DOHH2 (cell line): ENCODE data around the gene ATP5F1E.

Experiments
- H3F3A ChIP-seq: fragments of 200-600 bp; sonication (generic), shearing (Covaris generic); 2 replicates; pipeline ENCODE4 v1.6.0; 2016; ENCODE audit warnings: antibody characterized with exemption, mild to moderate bottlenecking; ENCODE audit not compliant: control insufficient read depth, insufficient read depth
- H3K27ac ChIP-seq: fragments of 200-600 bp; sonication (generic); 2 replicates; pipeline ENCODE4 v1.5.1; 2014; ENCODE audit warnings: low read depth, mild to moderate bottlenecking, low read length, moderate library complexity
- H3K27me3 ChIP-seq: fragments of 200-600 bp; sonication (generic); 2 replicates; pipeline ENCODE4 v1.6.1; 2014; ENCODE audit warnings: mild to moderate bottlenecking, low read length, mixed read lengths; ENCODE audit not compliant: control insufficient read depth
- H3K36me3 ChIP-seq: fragments of 200-600 bp; sonication (generic); 2 replicates; pipeline ENCODE4 v1.6.1; 2014; ENCODE audit warnings: mild to moderate bottlenecking, low read length, moderate library complexity, mixed read lengths; ENCODE audit not compliant: control insufficient read depth
- H3K4me1 ChIP-seq: fragments of 200-600 bp; sonication (generic); 2 replicates; pipeline ENCODE4 v1.6.1; 2014; ENCODE audit warnings: mild to moderate bottlenecking, low read length, mixed read lengths; ENCODE audit not compliant: control insufficient read depth
- H3K4me2 ChIP-seq: fragments of 200-600 bp; sonication (generic); 2 replicates; pipeline ENCODE4 v1.6.0; 2014; ENCODE audit warnings: mild to moderate bottlenecking, low read length, moderate library complexity
- H3K4me3 ChIP-seq: fragments of 200-600 bp; sonication (generic); 2 replicates; pipeline ENCODE4 v1.5.1; 2014; ENCODE audit warnings: mild to moderate bottlenecking, low read length, mixed read lengths
- H3K79me2 ChIP-seq: fragments of 200-600 bp; sonication (generic); 2 replicates; pipeline ENCODE4 v1.6.1; 2014; ENCODE audit warnings: mild to moderate bottlenecking, low read length, mixed read lengths; ENCODE audit not compliant: control insufficient read depth
- H3K9me2 ChIP-seq: fragments of 200-600 bp; sonication (generic); replicated peaks from 2 replicates; pipeline ENCODE4 v1.6.1; 2014; ENCODE audit warnings: mild to moderate bottlenecking, low read length, mixed read lengths; ENCODE audit not compliant: control insufficient read depth
- H3K9me3 ChIP-seq: fragments of 200-600 bp; sonication (generic); 2 replicates; pipeline ENCODE4 v1.6.1; 2014; ENCODE audit warnings: antibody characterized with exemption, low read length, mixed read lengths; ENCODE audit not compliant: control insufficient read depth, insufficient read depth
- H4K20me1 ChIP-seq: fragments of 200-600 bp; sonication (generic); 2 replicates; pipeline ENCODE4 v1.6.0; 2014; ENCODE audit warnings: low read depth, mild to moderate bottlenecking, antibody characterized with exemption, low read length, moderate library complexity; ENCODE audit not compliant: control insufficient read depth, insufficient read depth
- EZH2phosphoT487 ChIP-seq: fragments of 200-600 bp; sonication (generic); IDR thresholded peaks from 2 replicates; pipeline ENCODE4 v1.6.1; 2017; ENCODE audit warnings: borderline replicate concordance, mild to moderate bottlenecking, antibody characterized with exemption, low read length, moderate library complexity, mixed read lengths
- TF ChIP-seq, protein P1 (sequence below): fragments of 200-600 bp; sonication (generic); IDR thresholded peaks from one replicate; pipeline ENCODE4 v1.5.1; 2014; ENCODE audit warnings: antibody characterized with exemption, mild to moderate bottlenecking, low read depth, low read length; ENCODE audit not compliant: poor library complexity, severe bottlenecking

Gene ATP5F1E

DNA sequence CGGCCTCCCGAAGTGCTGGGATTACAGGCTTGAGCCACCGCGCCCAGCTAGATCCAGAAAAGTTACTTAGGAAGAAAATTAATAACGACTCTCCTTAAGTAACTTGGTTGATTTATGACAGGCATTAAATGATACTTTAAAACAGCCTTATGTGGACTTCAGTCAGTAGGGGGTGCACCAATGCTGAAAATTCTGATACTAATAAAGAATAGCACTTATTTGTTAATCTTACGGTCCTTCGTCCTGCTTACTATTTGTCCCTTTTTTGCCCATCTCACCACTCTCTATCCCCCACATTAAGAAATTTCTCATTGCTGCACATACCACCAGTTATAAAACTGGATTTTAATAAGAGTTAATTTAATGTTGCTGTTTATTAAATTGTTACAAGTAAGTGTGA is 23.2 kb upstream of the ATP5F1E start:
- H3K36me3 ChIP-seq: no peaks in the 10 kb centered on the region
- no peaks in the 10 kb centered on the region for H3K79me2 ChIP-seq
- H3F3A ChIP-seq: no peaks in the 10 kb centered on the region
- H3K9me2 ChIP-seq: no peaks in the 10 kb centered on the region
- no peak overlapping the region for H3K4me2 ChIP-seq
- no peak overlapping the region for H3K27ac ChIP-seq
- peaks cover 45% of the 10 kb centered on the region for H3K27me3 ChIP-seq
- no peaks in the 10 kb centered on the region for H3K9me3 ChIP-seq
- no peaks in the 10 kb centered on the region for H3K4me1 ChIP-seq
- TF ChIP-seq, protein P1, sequence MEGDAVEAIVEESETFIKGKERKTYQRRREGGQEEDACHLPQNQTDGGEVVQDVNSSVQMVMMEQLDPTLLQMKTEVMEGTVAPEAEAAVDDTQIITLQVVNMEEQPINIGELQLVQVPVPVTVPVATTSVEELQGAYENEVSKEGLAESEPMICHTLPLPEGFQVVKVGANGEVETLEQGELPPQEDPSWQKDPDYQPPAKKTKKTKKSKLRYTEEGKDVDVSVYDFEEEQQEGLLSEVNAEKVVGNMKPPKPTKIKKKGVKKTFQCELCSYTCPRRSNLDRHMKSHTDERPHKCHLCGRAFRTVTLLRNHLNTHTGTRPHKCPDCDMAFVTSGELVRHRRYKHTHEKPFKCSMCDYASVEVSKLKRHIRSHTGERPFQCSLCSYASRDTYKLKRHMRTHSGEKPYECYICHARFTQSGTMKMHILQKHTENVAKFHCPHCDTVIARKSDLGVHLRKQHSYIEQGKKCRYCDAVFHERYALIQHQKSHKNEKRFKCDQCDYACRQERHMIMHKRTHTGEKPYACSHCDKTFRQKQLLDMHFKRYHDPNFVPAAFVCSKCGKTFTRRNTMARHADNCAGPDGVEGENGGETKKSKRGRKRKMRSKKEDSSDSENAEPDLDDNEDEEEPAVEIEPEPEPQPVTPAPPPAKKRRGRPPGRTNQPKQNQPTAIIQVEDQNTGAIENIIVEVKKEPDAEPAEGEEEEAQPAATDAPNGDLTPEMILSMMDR: peak; percentile 58
- no peak for TF ChIP-seq EZH2phosphoT487
- no peak overlapping the region for H3K4me3 ChIP-seq
- no peaks in the 10 kb centered on the region for H4K20me1 ChIP-seq

- no peaks in the 10 kb centered on the region for H3K4me1 ChIP-seq
- no peaks in the 10 kb centered on the region for H3K9me2 ChIP-seq
- H3K4me3 ChIP-seq: no peak overlapping the region
- TF ChIP-seq, protein P1: no peak
- no peak for TF ChIP-seq EZH2phosphoT487
- H3K27me3 ChIP-seq: peaks cover 50% of the 10 kb centered on the region
- H3K4me2 ChIP-seq: no peak overlapping the region
- H3K27ac ChIP-seq: no peak overlapping the region
- no peaks in the 10 kb centered on the region for H3F3A ChIP-seq
- no peaks in the 10 kb centered on the region for H3K36me3 ChIP-seq
- no peaks in the 10 kb centered on the region for H3K9me3 ChIP-seq
- no peaks in the 10 kb centered on the region for H4K20me1 ChIP-seq
- H3K79me2 ChIP-seq: no peaks in the 10 kb centered on the region
Observed at GRCh38 chr20:59051666-59052185, 19.6 kb upstream of the ATP5F1E start.

GRCh38 chr20:59050437-59050836 is 18.3 kb upstream of the ATP5F1E start:
- Histone ChIP-seq H3F3A (no peaks in the 10 kb centered on the region), H3K4me1 (no peaks in the 10 kb centered on the region), H3K9me2 (no peaks in the 10 kb centered on the region), H3K36me3 (no peaks in the 10 kb centered on the region), H3K27ac (no peak overlapping the region), H4K20me1 (no peaks in the 10 kb centered on the region), H3K4me2 (no peak overlapping the region), H3K79me2 (no peaks in the 10 kb centered on the region), H3K27me3 (peaks cover 40% of the 10 kb centered on the region), H3K4me3 (no peak overlapping the region), H3K9me3 (no peaks in the 10 kb centered on the region)
- TF ChIP-seq, protein P1: no peak
- TF ChIP-seq EZH2phosphoT487: no peak

GRCh38 chr20:59048681-59049030 is 16.5 kb upstream of the ATP5F1E start:
- no peak overlapping the region for H3K4me3 ChIP-seq
- no peak overlapping the region for H3K4me2 ChIP-seq
- H3K27ac ChIP-seq: no peak overlapping the region
- peaks cover 32% of the 10 kb centered on the region for H3K27me3 ChIP-seq
- no peaks in the 10 kb centered on the region for H3K9me2 ChIP-seq
- no peaks in the 10 kb centered on the region for H3K79me2 ChIP-seq
- peaks cover 13% of the 10 kb centered on the region for H3K4me1 ChIP-seq
- peaks cover 7% of the 10 kb centered on the region for H3F3A ChIP-seq
- no peaks in the 10 kb centered on the region for H4K20me1 ChIP-seq
- H3K9me3 ChIP-seq: no peaks in the 10 kb centered on the region
- H3K36me3 ChIP-seq: no peaks in the 10 kb centered on the region
- no peak for TF ChIP-seq EZH2phosphoT487
- TF ChIP-seq, protein P1: no peak
